HG02938 (cell line): Measurements from ENCODE around the gene MYO18B.

Source experiments
- ATAC-seq: cut with Tn5 transposase; IDR thresholded peaks from one replicate; pipeline ENCODE4 v1.9.1; 2021; ENCODE audit warnings: mild to moderate bottlenecking, moderate library complexity; ENCODE audit not compliant: unreplicated experiment

Gene MYO18B

DNA sequence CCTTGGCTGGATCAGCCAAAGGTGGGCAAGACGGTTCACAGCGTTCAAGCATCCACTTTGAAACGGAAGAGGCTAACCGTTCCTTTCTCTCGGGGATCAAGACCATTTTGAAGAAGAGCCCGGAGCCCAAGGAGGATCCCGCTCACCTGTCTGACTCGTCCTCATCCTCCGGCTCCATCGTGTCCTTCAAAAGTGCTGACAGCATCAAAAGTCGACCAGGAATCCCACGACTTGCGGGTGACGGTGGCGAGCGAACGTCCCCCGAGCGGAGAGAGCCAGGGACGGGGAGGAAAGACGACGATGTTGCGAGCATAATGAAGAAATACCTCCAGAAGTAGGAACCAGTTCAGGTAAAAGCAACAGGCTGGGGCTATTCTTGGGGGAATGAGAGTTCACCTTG lies 285.4 kb downstream of the MYO18B start:
- ATAC-seq, result no peak

DNA sequence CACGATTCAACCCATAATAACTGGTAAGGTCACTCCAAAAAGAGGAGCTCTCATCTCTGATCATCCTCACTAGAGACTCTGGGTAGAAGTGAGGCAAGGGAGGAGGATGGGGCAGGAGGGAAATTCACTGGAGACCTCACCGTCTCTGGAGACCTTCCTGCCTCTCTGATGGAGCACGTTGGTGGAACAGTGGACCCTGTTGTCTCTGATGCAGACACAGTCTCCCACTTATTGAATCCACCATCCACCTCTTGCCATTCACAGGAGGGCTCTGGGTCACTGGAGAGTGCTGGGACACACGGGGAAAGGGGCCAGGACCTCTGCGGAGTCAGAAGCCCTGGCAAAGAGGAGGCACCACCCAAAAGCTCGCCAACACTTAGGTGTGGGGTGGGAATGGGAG lies 289.7 kb downstream of the MYO18B start:
- ATAC-seq, result no peak

DNA sequence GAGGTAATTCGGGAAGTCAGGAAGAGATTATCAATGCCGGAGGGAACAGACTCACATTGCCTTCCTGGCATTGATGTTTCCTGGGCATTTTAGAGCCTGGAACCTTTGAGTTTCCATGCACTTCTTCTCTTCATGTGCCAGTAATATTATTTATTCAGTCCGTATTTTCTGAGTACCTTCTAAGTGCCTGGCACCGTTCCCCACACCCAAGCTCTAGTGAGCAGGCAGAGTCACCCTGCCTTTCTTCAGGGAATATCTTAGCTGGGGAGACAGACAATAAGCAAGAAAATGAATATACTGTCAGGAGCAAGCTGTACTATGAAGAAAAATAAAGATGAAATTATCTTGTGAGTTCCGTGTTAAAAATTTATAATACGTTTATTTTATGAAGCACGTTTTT lies 291.1 kb downstream of the MYO18B start:
- no peak for ATAC-seq

DNA sequence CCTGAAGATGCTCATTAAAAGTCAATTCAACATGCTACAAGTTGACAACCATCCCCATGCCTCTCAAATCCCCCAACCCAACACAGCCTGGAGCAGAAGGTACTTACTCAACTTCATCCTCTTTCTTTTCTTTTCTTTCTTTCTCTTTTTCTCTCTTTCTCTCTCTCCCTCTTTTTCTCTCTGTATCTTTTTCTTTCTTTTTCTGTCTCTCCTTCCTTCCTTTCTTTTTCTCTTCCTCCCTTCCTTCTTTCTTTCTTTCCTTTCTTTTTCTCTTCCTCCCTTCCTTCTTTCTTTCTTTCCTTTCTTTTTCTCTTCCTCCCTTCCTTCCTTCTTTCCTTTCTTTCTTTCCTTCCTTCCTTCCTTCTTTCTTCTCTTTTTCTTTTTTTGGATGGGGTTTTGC lies 291.6 kb downstream of the MYO18B start:
- ATAC-seq, result no peak

DNA sequence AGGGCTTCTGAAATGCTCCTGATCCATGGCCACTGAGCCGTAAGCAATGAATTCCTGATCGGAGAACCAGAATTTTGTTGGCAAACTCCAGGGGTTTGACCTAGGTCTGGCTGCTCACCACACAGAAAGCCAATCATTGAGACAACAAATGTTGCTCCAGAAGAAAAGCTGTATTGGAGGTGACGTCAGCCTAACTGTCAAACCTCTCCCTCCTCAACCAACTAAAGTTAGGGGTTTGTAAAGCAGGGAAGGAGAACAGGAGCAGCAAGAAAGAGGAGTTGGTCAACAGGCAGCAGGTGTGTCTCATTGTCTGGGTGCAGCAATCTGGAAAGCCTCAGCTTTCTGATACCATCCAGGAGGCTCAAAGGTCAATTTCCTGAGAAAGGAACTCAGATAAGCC lies 293.5 kb downstream of the MYO18B start:
- ATAC-seq, result no peak

DNA sequence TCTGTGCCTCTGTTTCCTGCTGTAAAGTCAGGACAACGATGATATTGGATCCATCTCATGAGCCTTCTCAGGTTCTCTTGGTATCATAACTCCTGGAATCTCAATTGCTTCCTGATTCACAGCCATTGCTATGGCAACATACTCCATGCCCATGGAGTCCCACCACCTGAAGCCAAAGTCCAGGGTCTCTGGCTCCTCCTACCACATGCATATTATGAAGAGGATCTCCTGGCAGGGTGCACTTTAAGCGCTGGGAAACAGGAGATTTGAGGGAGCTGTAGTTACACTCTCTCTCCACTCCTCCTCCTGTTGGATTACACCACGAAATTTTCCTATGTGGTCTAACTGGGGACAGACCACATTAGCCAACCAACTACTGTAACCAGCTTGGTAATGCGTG lies 296.4 kb downstream of the MYO18B start:
- no peak for ATAC-seq

DNA sequence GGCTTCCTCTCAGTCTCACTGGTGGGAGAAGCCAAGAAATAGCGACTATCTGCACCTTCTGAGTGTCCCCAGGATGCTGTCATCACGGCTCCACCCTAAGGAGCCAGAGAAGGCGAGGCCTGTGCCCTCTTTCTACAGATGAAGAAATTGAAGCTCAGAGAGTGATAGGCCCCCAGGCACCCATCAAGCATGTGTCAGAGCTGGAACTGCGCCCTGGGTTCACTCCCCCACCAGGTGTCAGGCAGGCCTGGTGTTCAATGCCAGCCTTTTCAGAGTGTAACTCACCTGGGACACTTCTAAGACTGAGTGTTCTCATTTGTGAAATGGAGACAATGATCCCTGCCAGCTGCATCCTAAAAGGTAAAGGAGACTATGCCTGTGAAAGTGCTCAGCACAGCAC lies 299.9 kb downstream of the MYO18B start:
- ATAC-seq, result no peak

DNA sequence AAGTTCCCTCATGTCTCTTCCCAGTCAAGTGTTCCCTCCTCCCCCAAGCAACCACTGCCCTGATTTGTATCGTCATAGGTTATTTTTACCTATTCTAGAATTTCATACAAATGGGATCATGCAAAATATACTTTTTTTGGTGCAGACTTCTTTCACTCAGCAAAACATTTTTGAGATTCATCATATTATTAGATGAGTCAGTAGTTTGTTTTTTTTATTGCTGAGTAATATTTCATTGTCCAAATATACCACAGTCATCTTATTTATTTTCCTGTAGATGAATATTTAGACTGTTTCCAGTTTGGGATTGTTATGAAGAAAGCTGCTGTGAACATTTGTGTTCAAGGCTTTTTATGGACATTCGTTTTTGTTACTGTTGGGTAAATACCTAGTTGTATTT lies 301.0 kb downstream of the MYO18B start:
- ATAC-seq, result no peak

DNA sequence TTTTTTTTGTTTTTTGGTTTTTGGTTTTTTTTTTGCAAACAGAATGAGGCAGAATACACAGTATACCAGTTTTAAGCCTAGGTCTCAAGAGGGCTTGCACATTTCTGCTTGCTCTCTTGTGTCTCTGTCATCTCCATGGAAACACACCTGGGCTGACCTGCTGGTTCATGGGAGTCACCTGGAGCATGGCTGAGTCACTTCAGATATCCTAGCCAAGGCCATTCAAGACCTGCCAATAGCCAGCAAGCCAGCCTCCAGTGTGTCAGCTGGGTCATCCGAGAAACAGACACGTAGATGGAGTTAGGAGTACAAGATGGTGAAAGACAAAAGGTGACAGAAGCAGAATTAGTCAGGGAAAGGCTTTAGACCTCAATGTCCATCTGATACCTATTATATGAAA lies 303.1 kb downstream of the MYO18B start:
- ATAC-seq, result no peak

DNA sequence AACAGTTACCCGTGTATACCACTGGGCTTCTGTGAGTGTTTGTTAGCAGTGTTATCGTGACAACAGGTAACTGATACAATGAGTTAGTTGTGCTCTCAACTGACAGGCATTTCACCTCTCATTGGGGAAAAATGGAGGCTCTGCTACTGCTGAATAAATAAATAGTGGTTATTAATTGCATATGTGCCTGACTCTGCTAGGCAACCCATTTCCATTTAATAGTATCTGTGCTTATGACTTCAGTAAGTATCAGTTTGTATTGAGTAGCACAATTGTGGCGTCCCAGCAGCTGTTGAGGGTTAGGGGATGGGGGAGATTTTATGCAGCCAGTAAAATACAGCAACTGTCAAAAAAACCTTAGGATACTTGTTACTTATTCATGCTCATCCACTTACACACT lies 303.9 kb downstream of the MYO18B start:
- no peak for ATAC-seq

DNA sequence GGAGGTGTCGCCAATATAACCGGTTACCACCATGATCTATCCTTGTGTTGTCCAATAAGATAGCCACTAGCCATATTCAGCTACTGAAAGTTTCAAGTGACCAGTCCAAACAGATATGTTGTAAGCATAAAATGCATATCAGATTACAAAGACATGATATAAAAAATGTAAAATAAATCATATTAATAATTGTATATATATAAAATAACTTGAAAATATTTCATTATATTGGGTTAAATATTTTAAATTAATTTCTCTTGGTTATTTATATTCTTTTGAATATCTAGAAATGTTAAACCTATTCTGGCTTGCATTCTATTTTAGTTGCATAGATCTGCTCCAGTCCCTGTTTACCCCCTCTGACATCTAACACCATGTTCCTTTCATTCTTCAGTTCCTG lies 305.5 kb downstream of the MYO18B start:
- no peak for ATAC-seq

DNA sequence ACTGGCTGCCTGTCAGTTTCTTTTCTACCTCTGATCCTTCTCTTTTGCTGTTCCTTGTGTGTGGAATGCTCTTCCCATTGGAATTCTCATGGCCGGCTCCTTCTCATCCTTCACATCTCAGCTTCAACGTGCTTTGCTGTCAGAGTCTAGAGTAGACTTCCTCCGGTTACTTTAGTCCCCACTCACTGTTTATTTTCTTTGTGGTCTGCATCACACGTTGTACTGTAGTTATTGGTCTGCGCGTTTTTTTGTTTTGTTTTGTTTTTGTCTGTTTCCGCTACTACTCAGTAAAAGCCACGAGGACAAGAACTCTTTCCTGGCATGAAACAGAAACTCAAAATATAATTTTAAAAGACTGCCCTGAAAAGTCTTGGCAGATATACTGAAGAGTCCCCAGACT lies 305.9 kb downstream of the MYO18B start:
- ATAC-seq, result no peak

DNA sequence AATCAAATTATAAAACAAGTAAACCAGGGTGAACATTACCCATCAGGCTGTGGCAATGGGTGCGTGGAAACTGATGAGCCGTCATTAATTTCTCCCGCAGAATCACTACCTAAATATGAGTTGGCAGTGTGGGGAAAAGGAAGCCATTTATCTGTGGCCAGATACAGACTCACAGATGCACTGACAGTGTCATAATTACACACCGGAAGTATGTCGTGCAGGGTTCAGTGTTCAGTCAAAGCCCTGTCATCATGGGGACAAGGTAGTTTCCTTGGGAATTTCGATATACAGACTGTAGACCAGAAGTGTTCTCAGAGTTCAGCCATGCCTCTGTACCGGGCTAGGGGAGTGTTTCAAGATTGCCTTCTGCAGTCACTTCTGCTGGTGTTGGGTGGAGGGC lies 308.1 kb downstream of the MYO18B start:
- no peak for ATAC-seq

DNA sequence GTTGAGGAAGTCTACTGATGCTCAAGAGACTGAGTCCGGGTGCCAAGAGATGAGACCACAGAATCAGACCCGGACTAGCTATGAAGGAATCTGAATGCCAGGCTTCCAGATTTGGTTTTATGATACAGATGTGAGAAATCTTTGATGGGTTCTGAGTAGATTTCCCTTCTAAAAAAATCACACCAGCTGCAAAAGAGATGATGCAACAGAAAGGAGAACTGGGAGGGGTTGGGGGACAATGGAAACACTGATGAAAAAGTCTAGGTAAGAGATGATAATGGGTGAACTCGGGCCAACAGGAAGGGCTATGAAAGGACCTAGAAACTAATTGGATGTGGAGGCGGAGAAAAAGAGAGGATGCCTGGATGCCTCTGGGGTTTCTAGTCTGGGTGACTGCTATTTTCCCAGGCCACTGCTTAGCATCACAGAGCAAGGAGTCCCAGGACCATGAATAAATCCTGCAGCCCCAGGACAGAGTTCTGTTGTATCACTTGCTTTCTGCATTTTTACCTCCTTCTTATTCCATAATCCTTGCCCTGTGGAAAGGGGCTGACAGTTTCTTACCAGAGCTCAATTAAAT lies 311.8 kb downstream of the MYO18B start:
- no peak for ATAC-seq

DNA sequence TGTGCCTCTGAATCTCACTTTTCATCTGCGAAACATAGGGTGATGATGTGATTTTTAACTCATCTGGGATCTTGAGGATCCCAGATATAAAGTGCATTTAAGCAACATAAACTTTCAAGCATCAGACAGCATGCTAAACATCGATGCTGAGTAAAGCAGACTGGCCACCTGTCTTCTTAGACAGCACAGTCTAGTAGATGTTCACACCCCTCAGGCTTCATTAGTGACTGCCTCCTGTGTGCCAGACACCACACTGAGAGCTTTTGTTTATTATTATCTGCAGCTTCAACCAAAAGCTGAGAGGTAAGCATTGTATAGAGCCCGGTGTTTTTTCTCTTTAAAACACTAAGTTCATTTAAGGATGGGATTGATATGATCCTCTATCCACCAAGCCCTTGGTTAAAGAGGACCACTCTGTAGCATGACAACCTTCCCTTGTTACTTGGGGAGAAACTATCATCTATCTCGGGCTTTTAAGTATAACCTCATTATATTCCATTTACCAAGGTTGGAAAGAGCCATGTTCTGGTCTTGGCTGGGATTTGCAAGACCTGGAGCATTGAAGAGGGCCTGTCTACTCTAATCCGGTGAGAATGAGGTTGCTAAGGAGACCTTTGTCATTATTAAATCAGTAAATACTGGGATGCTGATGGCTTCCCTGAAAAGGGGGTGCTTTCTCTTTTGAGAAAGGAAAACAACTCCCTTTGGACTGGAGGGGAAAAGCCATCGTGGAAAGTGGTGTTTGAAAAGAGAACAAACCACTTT lies 313.0 kb downstream of the MYO18B start:
- no peak for ATAC-seq

DNA sequence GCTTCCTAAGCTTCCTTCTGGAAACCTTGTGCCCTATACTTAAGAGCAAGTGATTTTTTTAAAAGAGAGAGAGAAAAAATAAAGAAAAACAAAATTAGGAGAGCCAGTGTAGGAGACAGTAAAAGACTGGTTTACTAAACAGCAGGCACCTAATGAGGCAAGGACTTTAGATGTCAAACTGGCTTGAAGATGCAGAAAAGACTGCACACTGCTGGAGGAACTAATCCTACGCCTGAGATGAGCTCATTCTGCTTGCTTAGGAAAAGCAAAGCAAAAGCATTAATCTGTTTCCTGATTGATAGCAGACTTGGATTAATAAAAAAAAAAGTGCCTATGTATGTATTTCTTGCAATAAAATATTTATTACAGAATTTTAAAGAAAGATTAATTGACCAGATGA lies 313.7 kb downstream of the MYO18B start:
- no peak for ATAC-seq

DNA sequence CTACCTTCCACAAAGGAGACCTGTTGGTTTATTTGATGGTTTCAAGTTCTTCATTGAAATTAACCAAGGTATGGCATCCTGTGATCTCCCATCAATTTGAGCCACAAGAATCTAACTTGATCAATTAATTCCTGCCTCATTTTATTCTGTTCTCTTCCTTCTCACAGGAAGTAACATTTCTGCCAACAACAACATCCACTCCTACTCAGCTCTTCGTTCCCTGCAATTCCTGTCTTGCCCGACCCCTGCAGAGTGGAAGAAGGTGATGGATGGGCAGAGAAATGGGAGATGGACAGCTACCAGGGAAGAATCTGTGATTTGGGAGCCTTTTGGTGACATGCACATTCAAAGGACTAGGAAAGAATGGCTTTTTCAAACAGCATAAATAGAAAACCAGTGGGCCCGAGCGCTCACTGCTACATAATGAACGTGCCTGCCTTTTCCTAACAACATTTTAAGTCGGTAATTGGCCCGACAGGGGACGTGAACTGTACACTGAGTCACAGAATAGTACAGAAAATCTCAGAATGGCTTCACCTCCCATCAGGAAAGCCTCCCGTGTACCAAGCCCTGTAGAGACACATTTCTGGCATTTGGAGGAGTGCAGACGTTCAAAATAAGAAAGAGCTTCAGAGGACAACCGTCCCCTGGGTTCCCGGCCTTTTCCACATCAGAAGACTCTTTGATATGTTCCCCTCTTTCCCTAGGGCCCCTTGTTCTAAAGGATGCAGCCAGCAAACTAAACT lies 314.6 kb downstream of the MYO18B start:
- ATAC-seq, result no peak

DNA sequence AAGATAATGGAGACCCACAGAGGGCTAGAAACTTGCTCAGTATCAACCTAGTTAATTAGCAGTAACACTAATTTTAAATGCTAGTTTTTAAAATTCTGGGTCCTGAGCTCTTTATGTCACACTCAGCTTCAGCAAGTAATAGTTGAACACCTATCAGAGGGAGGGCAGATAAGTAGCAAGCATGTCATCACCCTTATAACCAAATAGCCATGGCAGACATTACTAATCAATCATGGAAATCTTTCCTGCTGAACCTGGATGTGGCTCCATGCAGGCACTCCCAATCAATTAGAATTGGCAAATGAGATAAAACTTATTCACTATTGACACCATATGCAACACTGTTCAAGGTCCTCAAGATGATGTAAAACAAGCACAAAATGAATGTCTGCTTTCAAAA lies 315.7 kb downstream of the MYO18B start:
- ATAC-seq, result no peak

DNA sequence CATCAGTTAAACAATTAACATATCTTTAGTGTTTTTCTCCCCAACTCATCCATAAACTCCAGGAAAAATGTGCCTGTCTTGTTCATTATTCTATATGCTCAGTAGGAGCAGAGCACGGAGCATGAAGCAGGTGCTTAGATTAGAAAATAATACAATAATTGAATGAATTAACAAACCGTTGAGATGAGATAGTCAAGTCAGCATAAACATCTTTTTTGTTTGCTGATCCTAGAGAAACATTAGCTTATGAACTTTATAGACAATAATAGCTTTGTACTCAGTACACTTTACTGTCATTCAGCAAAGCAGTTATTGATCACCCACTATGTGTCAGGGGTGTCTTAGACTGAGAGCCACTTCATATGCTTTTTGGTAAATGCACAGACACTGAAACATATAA lies 322.1 kb downstream of the MYO18B start:
- no peak for ATAC-seq

DNA sequence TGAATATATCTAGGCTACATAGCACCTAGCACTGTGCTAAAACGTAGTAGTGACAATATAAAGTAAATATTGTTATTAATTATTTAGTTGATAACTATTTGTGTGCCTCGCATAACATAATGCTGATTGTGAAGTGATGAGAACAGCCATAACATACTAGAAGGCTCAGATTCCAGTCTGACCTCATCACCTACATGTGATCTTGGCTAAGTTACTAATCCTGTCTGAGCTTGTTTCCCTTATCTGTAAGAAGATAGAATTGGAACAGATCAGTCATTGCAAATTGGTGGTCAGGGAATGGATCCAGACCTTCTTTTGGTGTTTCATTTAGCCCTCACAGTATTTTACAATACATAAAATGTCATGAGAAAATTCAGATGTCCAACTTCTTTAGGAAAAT lies 323.9 kb downstream of the MYO18B start:
- no peak for ATAC-seq

DNA sequence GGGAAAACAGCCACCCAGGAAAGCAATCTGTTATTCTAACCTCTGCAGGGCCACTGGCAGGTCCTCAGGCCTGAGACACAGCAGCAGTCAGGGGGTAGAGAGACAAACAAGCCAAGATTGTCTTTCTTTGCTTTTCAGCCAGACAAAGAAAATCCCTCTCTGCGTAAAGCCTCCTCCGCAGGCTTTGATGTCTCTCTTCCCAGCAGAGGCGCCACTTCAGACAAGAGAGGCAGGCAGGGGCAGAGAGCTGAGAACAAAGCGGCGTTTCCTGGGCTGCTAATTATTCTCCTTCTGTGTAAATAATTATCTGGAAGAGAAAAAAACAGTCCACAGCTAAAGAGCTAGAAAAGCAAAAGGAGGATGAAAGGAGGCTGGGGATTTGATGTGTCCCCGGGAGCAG lies 324.5 kb downstream of the MYO18B start:
- no peak for ATAC-seq

DNA sequence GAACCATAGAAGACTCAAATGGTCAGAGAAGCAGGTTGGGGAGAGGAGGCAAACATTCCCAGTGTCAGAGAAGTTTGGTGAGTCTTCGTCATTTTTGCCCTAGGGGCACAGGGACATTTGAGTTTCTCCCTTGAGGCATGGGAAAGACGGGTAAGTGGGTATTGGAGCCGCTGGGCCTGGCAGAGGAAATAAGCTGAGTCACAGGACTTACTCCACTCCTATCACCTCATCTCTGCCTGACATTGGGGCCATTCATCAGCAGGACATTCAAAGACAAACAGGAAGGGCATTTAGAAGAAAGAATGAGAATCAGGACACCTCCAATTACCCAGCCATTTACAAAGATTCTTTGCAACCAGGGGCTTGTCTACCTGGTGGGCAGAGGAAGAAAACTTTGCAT lies 326.6 kb downstream of the MYO18B start:
- ATAC-seq, result no peak
